Glomerular visceral epithelial cell (primary cell): ENCODE measurements around the gene RRAGD.
"Not testable (repeated sequence)": the region's sequence is repeated elsewhere in the genome, so short reads cannot be mapped to it uniquely, and the experiment has no call there.

Experiments
- DNase-seq: peaks from one replicate; pipeline ENCODE4 v3.0.0-alpha.2; 2016; ENCODE audit errors: extremely low spot score

RRAGD gene

GRCh38 chr6:89411145-89412070 lies 665 bp downstream of the RRAGD start:
- DNase-seq: peak; percentile 32

- DNase-seq: no peak
Measured at GRCh38 chr6:89410788-89411144, 1.3 kb downstream of the RRAGD start.

- no peak for DNase-seq
Measured at GRCh38 chr6:89410231-89410761, 1.8 kb downstream of the RRAGD start.

- DNase-seq: no peak
Measured at GRCh38 chr6:89409461-89410035, 2.5 kb downstream of the RRAGD start.

- DNase-seq: no peak
Measured at GRCh38 chr6:89406141-89406540, 5.9 kb downstream of the RRAGD start.

GRCh38 chr6:89404512-89404911 lies 7.6 kb downstream of the RRAGD start:
- DNase-seq: no peak

- DNase-seq: no peak
Measured at GRCh38 chr6:89402776-89403175, 9.3 kb downstream of the RRAGD start.

- no peak for DNase-seq
Measured at GRCh38 chr6:89400912-89401399, 11.1 kb downstream of the RRAGD start.

GRCh38 chr6:89400050-89400449 lies 12.0 kb downstream of the RRAGD start:
- DNase-seq: no peak

- no peak for DNase-seq
Measured at GRCh38 chr6:89398762-89399525, 13.1 kb downstream of the RRAGD start.

- not testable (repeated sequence) for DNase-seq
Measured at GRCh38 chr6:89397884-89398283, 14.2 kb downstream of the RRAGD start.

GRCh38 chr6:89393659-89394058 lies 18.4 kb downstream of the RRAGD start:
- no peak for DNase-seq

- no peak for DNase-seq
Measured at GRCh38 chr6:89392823-89393222, 19.2 kb downstream of the RRAGD start.

GRCh38 chr6:89388846-89389245 lies 23.2 kb downstream of the RRAGD start:
- no peak for DNase-seq

- DNase-seq: no peak
Measured at GRCh38 chr6:89387516-89388201, 24.4 kb downstream of the RRAGD start.

GRCh38 chr6:89386917-89387491 lies 25.1 kb downstream of the RRAGD start:
- DNase-seq: no peak

- DNase-seq: no peak
Measured at GRCh38 chr6:89385846-89386245, 26.2 kb downstream of the RRAGD start.

- peak; percentile 34 for DNase-seq
Measured at GRCh38 chr6:89385156-89385667, 26.9 kb downstream of the RRAGD start.

GRCh38 chr6:89381031-89381430 lies 31.0 kb downstream of the RRAGD start:
- DNase-seq: no peak

- DNase-seq: no peak
Measured at GRCh38 chr6:89379281-89379680, 32.8 kb downstream of the RRAGD start.

- DNase-seq: no peak
Measured at GRCh38 chr6:89378628-89379027, 33.4 kb downstream of the RRAGD start.
